ENCODE measurements around the gene CXXC4. TPM values are rescaled to one million over a fixed set of nuclear protein-coding genes. Genes with fewer than 3 reads are reported as not detected.

Gene CXXC4
- total RNA-seq, 1 donor from 2014 or later, result not detected

GRCh38 chr4:104524591-104524990, 29.9 kb upstream of the CXXC4 start:
- Mint-ChIP-seq H3K9me3 (no peaks in the 10 kb centered on the region), H3K36me3 (ENCODE audit: low read depth) (no peaks in the 10 kb centered on the region), H3K4me1 (no peaks in the 10 kb centered on the region), H3K27ac (no peak overlapping the region), H3K27me3 (no peaks in the 10 kb centered on the region), H3K4me3 (no peak overlapping the region)
- intact Hi-C loops (cut with micrococcal nuclease), result no loop called here
- ATAC-seq (ENCODE audit: low read depth) (no peak), DNase-seq (no peak)
- CTCF ChIA-PET, result no interaction called here
- TF ChIP-seq, protein P1, sequence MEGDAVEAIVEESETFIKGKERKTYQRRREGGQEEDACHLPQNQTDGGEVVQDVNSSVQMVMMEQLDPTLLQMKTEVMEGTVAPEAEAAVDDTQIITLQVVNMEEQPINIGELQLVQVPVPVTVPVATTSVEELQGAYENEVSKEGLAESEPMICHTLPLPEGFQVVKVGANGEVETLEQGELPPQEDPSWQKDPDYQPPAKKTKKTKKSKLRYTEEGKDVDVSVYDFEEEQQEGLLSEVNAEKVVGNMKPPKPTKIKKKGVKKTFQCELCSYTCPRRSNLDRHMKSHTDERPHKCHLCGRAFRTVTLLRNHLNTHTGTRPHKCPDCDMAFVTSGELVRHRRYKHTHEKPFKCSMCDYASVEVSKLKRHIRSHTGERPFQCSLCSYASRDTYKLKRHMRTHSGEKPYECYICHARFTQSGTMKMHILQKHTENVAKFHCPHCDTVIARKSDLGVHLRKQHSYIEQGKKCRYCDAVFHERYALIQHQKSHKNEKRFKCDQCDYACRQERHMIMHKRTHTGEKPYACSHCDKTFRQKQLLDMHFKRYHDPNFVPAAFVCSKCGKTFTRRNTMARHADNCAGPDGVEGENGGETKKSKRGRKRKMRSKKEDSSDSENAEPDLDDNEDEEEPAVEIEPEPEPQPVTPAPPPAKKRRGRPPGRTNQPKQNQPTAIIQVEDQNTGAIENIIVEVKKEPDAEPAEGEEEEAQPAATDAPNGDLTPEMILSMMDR (IDR thresholded peaks at IDR 0.05), result no peak
- POLR2A ChIA-PET, result no interaction called here

GRCh38 chr4:104524026-104524425, 29.3 kb upstream of the CXXC4 start:
- POLR2A ChIA-PET, result no interaction called here
- intact Hi-C loops (cut with micrococcal nuclease), result no loop called here
- H3K9me3 Mint-ChIP-seq, result no peaks in the 10 kb centered on the region
- ATAC-seq (ENCODE audit: low read depth) (no peak), DNase-seq (no peak)
- H3K27ac Mint-ChIP-seq, result no peak overlapping the region
- no peaks in the 10 kb centered on the region for H3K36me3 Mint-ChIP-seq (ENCODE audit: low read depth)
- TF ChIP-seq, protein P1 (IDR thresholded peaks at IDR 0.05), result no peak
- no peak overlapping the region for H3K4me3 Mint-ChIP-seq
- H3K27me3 Mint-ChIP-seq, result no peaks in the 10 kb centered on the region
- CTCF ChIA-PET, result no interaction called here
- no peaks in the 10 kb centered on the region for H3K4me1 Mint-ChIP-seq

DNA sequence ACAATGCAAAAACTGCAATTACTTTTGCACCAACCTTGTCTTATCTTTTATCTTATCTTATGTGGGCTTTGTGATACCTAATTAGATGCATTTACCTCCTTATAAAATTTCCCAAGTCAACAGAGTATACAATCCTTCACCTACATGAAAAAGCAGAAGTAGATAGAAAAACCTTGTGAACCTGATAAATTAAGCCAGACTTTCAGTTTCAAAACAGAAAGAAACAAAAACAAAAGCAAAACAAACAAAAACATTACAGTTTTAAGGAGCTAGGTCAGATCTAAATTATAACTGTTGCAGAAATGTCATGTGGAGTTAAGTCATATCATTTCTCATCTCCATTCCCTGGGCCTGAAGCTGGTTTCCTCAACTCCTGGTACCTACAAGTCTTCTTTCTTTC, 24.9 kb upstream of the CXXC4 start:
- ATAC-seq (ENCODE audit: low read depth) (no peak), DNase-seq (no peak)
- Mint-ChIP-seq H3K27me3 (no peaks in the 10 kb centered on the region), H3K9me3 (peaks cover 2% of the 10 kb centered on the region), H3K4me3 (no peak overlapping the region), H3K36me3 (ENCODE audit: low read depth) (no peaks in the 10 kb centered on the region), H3K4me1 (no peaks in the 10 kb centered on the region), H3K27ac (no peak overlapping the region)
- ChIA-PET POLR2A (no interaction called here), CTCF (no interaction called here)
- TF ChIP-seq, protein P1 (IDR thresholded peaks at IDR 0.05), result no peak
- intact Hi-C loops (cut with micrococcal nuclease), result no loop called here

GRCh38 chr4:104516884-104517283, 22.2 kb upstream of the CXXC4 start:
- ATAC-seq (ENCODE audit: low read depth) (no peak), DNase-seq (no peak)
- POLR2A ChIA-PET, result no interaction called here
- intact Hi-C loops (cut with micrococcal nuclease), result no loop called here
- Mint-ChIP-seq H3K9me3 (peaks cover 2% of the 10 kb centered on the region), H3K4me1 (no peaks in the 10 kb centered on the region), H3K27me3 (no peaks in the 10 kb centered on the region), H3K36me3 (ENCODE audit: low read depth) (no peaks in the 10 kb centered on the region), H3K4me3 (no peak overlapping the region), H3K27ac (no peak overlapping the region)
- CTCF ChIA-PET, result no interaction called here
- TF ChIP-seq, protein P1 (IDR thresholded peaks at IDR 0.05), result no peak

DNA sequence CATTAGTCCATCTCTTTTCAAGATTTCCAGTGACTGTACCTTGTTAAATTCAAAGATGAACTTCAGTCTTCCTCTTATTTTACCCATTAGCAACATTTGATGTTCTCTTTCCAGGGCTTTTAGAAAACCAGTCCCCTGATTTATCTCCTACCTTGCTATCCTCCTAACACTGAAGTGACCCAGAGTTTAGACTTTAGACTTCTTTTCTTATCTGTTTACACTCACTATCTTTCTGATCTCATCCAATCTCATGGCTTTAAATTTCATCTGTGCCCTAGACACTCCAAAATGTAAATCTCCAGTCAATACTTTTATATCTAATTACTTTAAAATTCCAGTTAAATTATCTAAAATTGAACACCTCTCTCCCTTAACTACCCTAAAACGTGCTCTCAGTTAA, 13.5 kb upstream of the CXXC4 start:
- intact Hi-C loops (cut with micrococcal nuclease), result no loop called here
- H3K9me3 Mint-ChIP-seq, result no peaks in the 10 kb centered on the region
- H3K4me3 Mint-ChIP-seq, result no peak overlapping the region
- no peaks in the 10 kb centered on the region for H3K27me3 Mint-ChIP-seq
- no peak for DNase-seq
- ATAC-seq (ENCODE audit: low read depth), result no peak
- ChIA-PET CTCF (no interaction called here), POLR2A (no interaction called here)
- TF ChIP-seq, protein P1 (IDR thresholded peaks at IDR 0.05), result no peak
- no peaks in the 10 kb centered on the region for H3K4me1 Mint-ChIP-seq
- H3K36me3 Mint-ChIP-seq (ENCODE audit: low read depth), result no peaks in the 10 kb centered on the region
- H3K27ac Mint-ChIP-seq, result no peak overlapping the region
